ENCODE measurements around the gene ABCC3.

DNA sequence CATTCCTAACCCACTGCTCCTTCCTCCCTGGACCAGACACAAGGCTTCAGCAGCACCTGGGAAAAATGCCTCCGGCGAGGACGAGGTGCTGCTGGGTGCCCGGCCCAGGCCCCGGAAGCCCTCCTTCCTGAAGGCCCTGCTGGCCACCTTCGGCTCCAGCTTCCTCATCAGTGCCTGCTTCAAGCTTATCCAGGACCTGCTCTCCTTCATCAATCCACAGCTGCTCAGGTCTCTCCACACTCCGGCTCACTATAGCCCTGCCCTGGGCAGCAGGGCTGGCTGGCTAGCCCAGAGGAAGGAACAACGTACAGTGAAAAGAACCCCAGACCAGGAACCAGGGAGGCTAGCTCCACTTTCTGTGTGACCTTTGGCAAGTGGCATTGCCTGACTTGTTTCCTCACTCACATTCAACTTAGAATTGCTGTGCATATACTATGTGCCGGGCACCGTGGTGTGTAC lies 26.2 kb downstream of the ABCC3 start:
- TF ChIP-seq, protein P1, sequence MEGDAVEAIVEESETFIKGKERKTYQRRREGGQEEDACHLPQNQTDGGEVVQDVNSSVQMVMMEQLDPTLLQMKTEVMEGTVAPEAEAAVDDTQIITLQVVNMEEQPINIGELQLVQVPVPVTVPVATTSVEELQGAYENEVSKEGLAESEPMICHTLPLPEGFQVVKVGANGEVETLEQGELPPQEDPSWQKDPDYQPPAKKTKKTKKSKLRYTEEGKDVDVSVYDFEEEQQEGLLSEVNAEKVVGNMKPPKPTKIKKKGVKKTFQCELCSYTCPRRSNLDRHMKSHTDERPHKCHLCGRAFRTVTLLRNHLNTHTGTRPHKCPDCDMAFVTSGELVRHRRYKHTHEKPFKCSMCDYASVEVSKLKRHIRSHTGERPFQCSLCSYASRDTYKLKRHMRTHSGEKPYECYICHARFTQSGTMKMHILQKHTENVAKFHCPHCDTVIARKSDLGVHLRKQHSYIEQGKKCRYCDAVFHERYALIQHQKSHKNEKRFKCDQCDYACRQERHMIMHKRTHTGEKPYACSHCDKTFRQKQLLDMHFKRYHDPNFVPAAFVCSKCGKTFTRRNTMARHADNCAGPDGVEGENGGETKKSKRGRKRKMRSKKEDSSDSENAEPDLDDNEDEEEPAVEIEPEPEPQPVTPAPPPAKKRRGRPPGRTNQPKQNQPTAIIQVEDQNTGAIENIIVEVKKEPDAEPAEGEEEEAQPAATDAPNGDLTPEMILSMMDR (IDR thresholded peaks at IDR 0.05 in 2 of 3, conservative IDR thresholded peaks at IDR 0.05 in 1 of 3; ENCODE audit: borderline replicate concordance in 1 of 3, insufficient read depth in 1 of 3, low read depth in 2 of 3, low read length in 2 of 3) = no peak
- TF ChIP-seq POLR2A (IDR thresholded peaks at IDR 0.05; ENCODE audit: borderline replicate concordance, extremely low read depth, insufficient read depth, insufficient read length) (no peak), FOSL1 (IDR thresholded peaks at IDR 0.05; ENCODE audit: low read depth) (no peak), EZH2phosphoT487 (IDR thresholded peaks at IDR 0.05; ENCODE audit: borderline replicate concordance) (no peak), EZH2 (IDR thresholded peaks at IDR 0.05) (no peak), CEBPB (IDR thresholded peaks at IDR 0.05; ENCODE audit: low read depth) (no peak), ZNF274 (IDR thresholded peaks at IDR 0.05; ENCODE audit: low read depth, low read length) (no peak), POLR2AphosphoS5 (IDR thresholded peaks at IDR 0.05; ENCODE audit: low read depth, low read length) (no peak), SP1 (IDR thresholded peaks at IDR 0.05; ENCODE audit: low read depth) (no peak), YY1 (IDR thresholded peaks at IDR 0.05; ENCODE audit: extremely low read depth, insufficient replicate concordance, low read depth, low read length) (no peak), RAD21 (IDR thresholded peaks at IDR 0.05; ENCODE audit: low read depth) (no peak), SRF (IDR thresholded peaks at IDR 0.05; ENCODE audit: low read depth) (no peak)
- TF ChIP-seq, protein P2, sequence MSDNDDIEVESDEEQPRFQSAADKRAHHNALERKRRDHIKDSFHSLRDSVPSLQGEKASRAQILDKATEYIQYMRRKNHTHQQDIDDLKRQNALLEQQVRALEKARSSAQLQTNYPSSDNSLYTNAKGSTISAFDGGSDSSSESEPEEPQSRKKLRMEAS (IDR thresholded peaks at IDR 0.05) = no peak
- TF ChIP-seq, protein P3, sequence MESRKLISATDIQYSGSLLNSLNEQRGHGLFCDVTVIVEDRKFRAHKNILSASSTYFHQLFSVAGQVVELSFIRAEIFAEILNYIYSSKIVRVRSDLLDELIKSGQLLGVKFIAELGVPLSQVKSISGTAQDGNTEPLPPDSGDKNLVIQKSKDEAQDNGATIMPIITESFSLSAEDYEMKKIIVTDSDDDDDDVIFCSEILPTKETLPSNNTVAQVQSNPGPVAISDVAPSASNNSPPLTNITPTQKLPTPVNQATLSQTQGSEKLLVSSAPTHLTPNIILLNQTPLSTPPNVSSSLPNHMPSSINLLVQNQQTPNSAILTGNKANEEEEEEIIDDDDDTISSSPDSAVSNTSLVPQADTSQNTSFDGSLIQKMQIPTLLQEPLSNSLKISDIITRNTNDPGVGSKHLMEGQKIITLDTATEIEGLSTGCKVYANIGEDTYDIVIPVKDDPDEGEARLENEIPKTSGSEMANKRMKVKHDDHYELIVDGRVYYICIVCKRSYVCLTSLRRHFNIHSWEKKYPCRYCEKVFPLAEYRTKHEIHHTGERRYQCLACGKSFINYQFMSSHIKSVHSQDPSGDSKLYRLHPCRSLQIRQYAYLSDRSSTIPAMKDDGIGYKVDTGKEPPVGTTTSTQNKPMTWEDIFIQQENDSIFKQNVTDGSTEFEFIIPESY (IDR thresholded peaks at IDR 0.05; ENCODE audit: extremely low read depth, insufficient replicate concordance, low read length) = no peak
